Spleen (tissue), 11 donors: ENCODE results near the gene KLHL5. TPM values are rescaled to one million over a fixed set of nuclear protein-coding genes. Genes with fewer than 3 reads are reported as not detected.

ENCODE experiments used
- DNase-seq: peaks from one replicate; pipeline ENCODE4 v3.0.0-alpha.2; 2020
- H3K27ac ChIP-seq, 8 donors: fragments of 200-600 bp; sonication (generic) in 7 of 8; 1 replicate in 4 of 8; 2 replicates in 4 of 8; pipeline versions ENCODE4 v1.5.0 to v1.8.0; 2016 to 2021; ENCODE audit warnings: inconsistent platforms in 4 of 8, mild to moderate bottlenecking in 4 of 8, moderate library complexity in 1 of 8
- H3K27me3 ChIP-seq, 7 donors: fragments of 200-600 bp; sonication (generic) in 6 of 7; replicated peaks in 1 of 7; 1 replicate in 4 of 7; 2 replicates in 3 of 7; pipeline versions ENCODE4 v1.5.0 to v1.8.0; 2016 to 2021; ENCODE audit warnings: inconsistent platforms in 3 of 7, mild to moderate bottlenecking in 1 of 7
- H3K36me3 ChIP-seq, 6 donors: fragments of 200-600 bp; sonication (generic) in 5 of 6; 1 replicate in 4 of 6; 2 replicates in 2 of 6; pipeline versions ENCODE4 v1.5.0 to v1.8.0; 2016 to 2021; ENCODE audit warnings: inconsistent platforms in 2 of 6
- H3K4me1 ChIP-seq, 6 donors: fragments of 200-600 bp; sonication (generic) in 5 of 6; 1 replicate in 3 of 6; 2 replicates in 3 of 6; pipeline versions ENCODE4 v1.5.0 to v1.8.0; 2016 to 2021; ENCODE audit warnings: inconsistent platforms in 3 of 6
- H3K4me3 ChIP-seq, 8 donors: fragments of 200-600 bp; sonication (generic) in 7 of 8; 1 replicate in 4 of 8; 2 replicates in 4 of 8; pipeline versions ENCODE4 v1.5.0 to v1.8.0; 2016 to 2021; ENCODE audit warnings: inconsistent platforms in 4 of 8, mild to moderate bottlenecking in 4 of 8, moderate library complexity in 2 of 8
- H3K9me3 ChIP-seq, 8 donors: fragments of 200-600 bp; sonication (generic) in 7 of 8; 1 replicate in 4 of 8; 2 replicates in 4 of 8; pipeline versions ENCODE4 v1.5.0 to v1.8.0; 2016 to 2021; ENCODE audit warnings: inconsistent platforms in 4 of 8
- POLR2A ChIP-seq, 3 donors: fragments of 450-650 bp; IDR thresholded peaks; one replicate each; pipeline ENCODE4 v1.5.1; 2017; ENCODE audit warnings: antibody characterized with exemption in 3 of 3, mild to moderate bottlenecking in 1 of 3
- POLR2AphosphoS5 ChIP-seq, 3 donors: sonication (generic); formaldehyde crosslinking; IDR thresholded peaks; one replicate each; pipeline ENCODE4 v1.5.1; 2017; ENCODE audit warnings: antibody characterized with exemption in 3 of 3
- WGBS, 5 donors: extraction: QIAGEN DNeasy Blood & Tissue Kit in 3 of 5; methylation state at CpG; one replicate each; pipeline versions ENCODE4 v1.1.5 to v1.1.7; 2013 to 2018; 5-methylcytosine and 5-hydroxymethylcytosine counted together
- intact Hi-C: fragments of 100-400 bp; cut with DNase I; formaldehyde crosslinking; loops from one replicate; pipeline ENCODE4 v1.15.0; 2023; ENCODE audit warnings: low total_unique reads
- polyA plus RNA-seq, 3 donors: library from polyadenylated mRNA; stranded (reverse); fragments of 200-250 nt; gene quantifications; one replicate each; pipeline ENCODE4 v1.2.1, GENCODE V29; 2013
- total RNA-seq, 7 donors: library from RNA; depleted of rRNA in 3 of 7; stranded (reverse); fragments of >200 nt in 3 of 7; fragmentation: NEBNext Ultra II Directional in 4 of 7; extraction: Animal tissue kit (Norgen Biotek cat#: 25700) in 4 of 7; gene quantifications; one replicate each; pipeline versions ENCODE4 v1.1.0 to v1.2.1, GENCODE V29; 2016 to 2021
- TF ChIP-seq, protein P1 (sequence below), 11 experiments: fragments of 200-600 bp in 7 of 11; fragments of 450-650 bp in 4 of 11; sonication (generic) in 4 of 11; IDR thresholded peaks in 8 of 11; conservative IDR thresholded peaks in 3 of 11; 1 replicate in 7 of 11; 2 replicates in 4 of 11; pipeline versions ENCODE4 v1.4.0 to v1.8.0; 2016 to 2021; ENCODE audit warnings: antibody characterized with exemption in 11 of 11, inconsistent platforms in 4 of 11, mild to moderate bottlenecking in 1 of 11
- donor health status: healthy with polysubstance abuse.
- donor health status: DM: no; HTN: no; CAD: no; lungs with moderate emphysema.
- donor health status: DM: no; HTN: no; CAD: no.
- donor health status: Bipolar disorder and iron deficiency.
- donor health status: healthy.
- donor health status: DM: no; HTN: no; CAD: no.
- donor health status: DM: yes; HTN: yes; CAD: no.

KLHL5 gene
- total and polyA plus RNA-seq, 10 donors = 7.5 to 46.9 (median 35.9) TPM

- Histone ChIP-seq H3K27ac (no peak overlapping the region), H3K4me1 (peaks cover 0 to 33% (median 5%) of the 10 kb centered on the region in 6 donors), H3K9me3 (no peaks in the 10 kb centered on the region), H3K4me3 (no peak overlapping the region), H3K36me3 (no peaks in the 10 kb centered on the region), H3K27me3 (no peaks in the 10 kb centered on the region)
- TF ChIP-seq, protein P1, sequence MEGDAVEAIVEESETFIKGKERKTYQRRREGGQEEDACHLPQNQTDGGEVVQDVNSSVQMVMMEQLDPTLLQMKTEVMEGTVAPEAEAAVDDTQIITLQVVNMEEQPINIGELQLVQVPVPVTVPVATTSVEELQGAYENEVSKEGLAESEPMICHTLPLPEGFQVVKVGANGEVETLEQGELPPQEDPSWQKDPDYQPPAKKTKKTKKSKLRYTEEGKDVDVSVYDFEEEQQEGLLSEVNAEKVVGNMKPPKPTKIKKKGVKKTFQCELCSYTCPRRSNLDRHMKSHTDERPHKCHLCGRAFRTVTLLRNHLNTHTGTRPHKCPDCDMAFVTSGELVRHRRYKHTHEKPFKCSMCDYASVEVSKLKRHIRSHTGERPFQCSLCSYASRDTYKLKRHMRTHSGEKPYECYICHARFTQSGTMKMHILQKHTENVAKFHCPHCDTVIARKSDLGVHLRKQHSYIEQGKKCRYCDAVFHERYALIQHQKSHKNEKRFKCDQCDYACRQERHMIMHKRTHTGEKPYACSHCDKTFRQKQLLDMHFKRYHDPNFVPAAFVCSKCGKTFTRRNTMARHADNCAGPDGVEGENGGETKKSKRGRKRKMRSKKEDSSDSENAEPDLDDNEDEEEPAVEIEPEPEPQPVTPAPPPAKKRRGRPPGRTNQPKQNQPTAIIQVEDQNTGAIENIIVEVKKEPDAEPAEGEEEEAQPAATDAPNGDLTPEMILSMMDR (IDR thresholded peaks at IDR 0.05 in 8 of 11, conservative IDR thresholded peaks at IDR 0.05 in 3 of 11) = no peak
- TF ChIP-seq POLR2A (IDR thresholded peaks at IDR 0.05) (no peak), POLR2AphosphoS5 (IDR thresholded peaks at IDR 0.05) (no peak)
- intact Hi-C loops = no loop called here
- 89 to 95% (median 90%) methylated on average over 4 of the region's 4 CpGs for WGBS, 5 donors
- no peak for DNase-seq
Measured at GRCh38 chr4:39062770-39063097, 702 bp downstream of the KLHL5 start.

GRCh38 chr4:39063430-39063829 is 1.4 kb downstream of the KLHL5 start:
- TF ChIP-seq POLR2AphosphoS5 (IDR thresholded peaks at IDR 0.05) = no peak
- no peak for TF ChIP-seq POLR2A (IDR thresholded peaks at IDR 0.05)
- TF ChIP-seq, protein P1 (IDR thresholded peaks at IDR 0.05 in 8 of 11, conservative IDR thresholded peaks at IDR 0.05 in 3 of 11) = no peak
- peaks cover 0 to 40% (median 5%) of the 10 kb centered on the region in 6 donors for H3K4me1 ChIP-seq
- no peaks in the 10 kb centered on the region for H3K36me3 ChIP-seq
- intact Hi-C loops = no loop called here
- no peak for DNase-seq
- no peak overlapping the region for H3K27ac ChIP-seq
- no peak overlapping the region for H3K4me3 ChIP-seq
- H3K27me3 ChIP-seq = no peaks in the 10 kb centered on the region
- H3K9me3 ChIP-seq = no peaks in the 10 kb centered on the region

GRCh38 chr4:39066371-39066770 is 4.3 kb downstream of the KLHL5 start:
- WGBS, 5 donors = 89 to 99% (median 94%) methylated on average over 2 of the region's 2 CpGs
- no peaks in the 10 kb centered on the region for H3K36me3 ChIP-seq
- H3K4me3 ChIP-seq = no peak overlapping the region
- DNase-seq = no peak
- H3K27ac ChIP-seq = no peak overlapping the region
- TF ChIP-seq POLR2AphosphoS5 (IDR thresholded peaks at IDR 0.05) (no peak), POLR2A (IDR thresholded peaks at IDR 0.05) (no peak)
- TF ChIP-seq, protein P1 (IDR thresholded peaks at IDR 0.05 in 8 of 11, conservative IDR thresholded peaks at IDR 0.05 in 3 of 11) = no peak
- intact Hi-C loops = no loop called here
- no peaks in the 10 kb centered on the region for H3K9me3 ChIP-seq
- peaks cover 0 to 37% (median 5%) of the 10 kb centered on the region in 6 donors for H3K4me1 ChIP-seq
- H3K27me3 ChIP-seq = no peaks in the 10 kb centered on the region

DNA sequence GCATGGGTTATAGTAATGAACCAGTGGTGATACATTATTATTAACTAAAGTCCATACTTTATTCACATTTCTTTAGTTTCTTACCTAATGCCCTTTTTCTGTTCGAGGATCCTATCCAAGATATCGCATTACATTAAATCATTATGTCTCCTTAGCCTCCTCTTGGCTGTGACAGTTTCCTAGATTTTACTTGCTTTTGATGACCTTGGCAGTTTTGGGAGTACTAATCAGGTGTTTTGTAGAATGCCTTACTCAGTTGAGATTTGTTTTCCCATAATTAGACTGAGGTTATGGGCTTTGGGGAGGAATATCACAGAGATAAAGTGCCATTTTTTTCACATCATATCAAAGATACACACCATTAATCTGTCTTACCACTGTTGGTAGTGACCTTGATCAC is 5.0 kb downstream of the KLHL5 start:
- no peaks in the 10 kb centered on the region for H3K36me3 ChIP-seq
- H3K4me3 ChIP-seq = no peak overlapping the region
- no peak for DNase-seq
- 93 to 99% (median 97%) methylated on average over 2 of the region's 2 CpGs for WGBS, 5 donors
- H3K9me3 ChIP-seq = no peaks in the 10 kb centered on the region
- no peaks in the 10 kb centered on the region for H3K27me3 ChIP-seq
- no peak overlapping the region for H3K27ac ChIP-seq
- intact Hi-C loops = no loop called here
- TF ChIP-seq, protein P1 (IDR thresholded peaks at IDR 0.05 in 8 of 11, conservative IDR thresholded peaks at IDR 0.05 in 3 of 11) = no peak
- TF ChIP-seq POLR2A (IDR thresholded peaks at IDR 0.05) (no peak), POLR2AphosphoS5 (IDR thresholded peaks at IDR 0.05) (no peak)
- H3K4me1 ChIP-seq = peaks cover 0 to 30% (median 4%) of the 10 kb centered on the region in 6 donors
